Measurements from ENCODE around the gene OPA1. TPM values are rescaled to one million over a fixed set of nuclear protein-coding genes. Genes with fewer than 3 reads are reported as not detected.

Gene OPA1
- total RNA-seq, result 51.0 to 54.6 TPM (median 52.6 TPM) in 3 replicates
- long read RNA-seq, full-length matches to known transcripts, result 73 of 94 reads
- long read RNA-seq, partial matches to known transcripts, result 4 of 94 reads
- long read RNA-seq, other reads (novel, unspliced or antisense), result 17 of 94 reads

GRCh38 chr3:193592841-193593667 lies at the start of gene OPA1:
Gene OPA1 (plus strand): TSS chr3:193593208. CDS start chr3:193593378, 170 bp downstream.
- peaks cover 35% of the 10 kb centered on the region for H3K4me1 Mint-ChIP-seq (ENCODE audit: low read depth)
- H3K27me3 Mint-ChIP-seq (ENCODE audit: low read depth), result no peaks in the 10 kb centered on the region
- H3K36me3 Mint-ChIP-seq (ENCODE audit: low read depth), result peaks cover 6% of the 10 kb centered on the region
- TF ChIP-seq, protein P1, sequence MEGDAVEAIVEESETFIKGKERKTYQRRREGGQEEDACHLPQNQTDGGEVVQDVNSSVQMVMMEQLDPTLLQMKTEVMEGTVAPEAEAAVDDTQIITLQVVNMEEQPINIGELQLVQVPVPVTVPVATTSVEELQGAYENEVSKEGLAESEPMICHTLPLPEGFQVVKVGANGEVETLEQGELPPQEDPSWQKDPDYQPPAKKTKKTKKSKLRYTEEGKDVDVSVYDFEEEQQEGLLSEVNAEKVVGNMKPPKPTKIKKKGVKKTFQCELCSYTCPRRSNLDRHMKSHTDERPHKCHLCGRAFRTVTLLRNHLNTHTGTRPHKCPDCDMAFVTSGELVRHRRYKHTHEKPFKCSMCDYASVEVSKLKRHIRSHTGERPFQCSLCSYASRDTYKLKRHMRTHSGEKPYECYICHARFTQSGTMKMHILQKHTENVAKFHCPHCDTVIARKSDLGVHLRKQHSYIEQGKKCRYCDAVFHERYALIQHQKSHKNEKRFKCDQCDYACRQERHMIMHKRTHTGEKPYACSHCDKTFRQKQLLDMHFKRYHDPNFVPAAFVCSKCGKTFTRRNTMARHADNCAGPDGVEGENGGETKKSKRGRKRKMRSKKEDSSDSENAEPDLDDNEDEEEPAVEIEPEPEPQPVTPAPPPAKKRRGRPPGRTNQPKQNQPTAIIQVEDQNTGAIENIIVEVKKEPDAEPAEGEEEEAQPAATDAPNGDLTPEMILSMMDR (IDR thresholded peaks at IDR 0.05), result peak; percentile 65
- H3K4me3 Mint-ChIP-seq (ENCODE audit: unreplicated experiment), result peak within 1 kb of the TSS; percentile 94
- peak within 1 kb of the TSS; percentile 99 for H3K27ac Mint-ChIP-seq (ENCODE audit: unreplicated experiment)
- peak; percentile 99 for DNase-seq (ENCODE audit: low spot score)
- H3K9me3 Mint-ChIP-seq (ENCODE audit: low read depth), result no peaks in the 10 kb centered on the region

DNA sequence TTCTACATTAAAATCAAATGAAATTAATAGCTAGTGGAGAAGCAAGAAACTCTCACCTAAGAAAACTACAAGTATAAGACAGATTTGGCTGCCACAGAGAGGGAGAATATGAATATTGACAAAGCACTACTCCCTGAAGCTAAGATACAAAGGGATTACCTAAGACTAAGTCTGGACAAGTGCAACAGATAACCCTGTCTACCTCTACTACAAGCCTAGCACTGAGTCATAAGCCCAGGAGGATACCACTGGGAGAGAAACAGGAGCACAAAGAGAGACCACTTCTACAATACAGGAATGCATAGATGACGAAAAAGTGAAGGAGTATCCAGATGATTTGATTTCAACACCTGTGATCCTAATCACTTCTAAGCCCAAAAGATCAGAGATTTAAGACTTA lies 48.7 kb upstream of the OPA1 start:
- no peak for DNase-seq (ENCODE audit: low spot score)
- TF ChIP-seq, protein P1 (IDR thresholded peaks at IDR 0.05), result no peak

DNA sequence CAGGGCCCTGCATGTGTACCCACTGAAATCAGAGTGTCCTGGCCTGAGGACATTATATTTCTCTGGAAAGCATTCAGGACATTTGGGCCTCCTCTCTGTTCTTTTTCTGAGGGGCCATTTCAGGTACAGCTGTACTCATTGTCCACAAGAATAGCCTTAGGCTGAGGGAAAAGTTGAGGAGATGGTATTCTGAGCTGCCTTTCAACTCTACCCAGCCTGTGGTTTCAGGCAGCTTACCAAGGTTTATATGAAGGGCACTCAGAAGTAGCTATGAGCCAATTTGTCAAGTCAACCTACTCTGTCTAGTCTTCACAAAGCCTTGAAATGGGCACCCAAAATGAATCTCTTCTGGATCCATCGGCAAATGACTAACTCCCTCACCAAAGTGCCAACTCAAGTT lies 47.7 kb upstream of the OPA1 start:
- no peaks in the 10 kb centered on the region for H3K4me1 Mint-ChIP-seq (ENCODE audit: low read depth)
- no peak overlapping the region for H3K4me3 Mint-ChIP-seq (ENCODE audit: unreplicated experiment)
- H3K9me3 Mint-ChIP-seq (ENCODE audit: low read depth), result peaks cover 14% of the 10 kb centered on the region
- no peaks in the 10 kb centered on the region for H3K36me3 Mint-ChIP-seq (ENCODE audit: low read depth)
- no peak for DNase-seq (ENCODE audit: low spot score)
- peaks cover 5% of the 10 kb centered on the region for H3K27me3 Mint-ChIP-seq (ENCODE audit: low read depth)
- TF ChIP-seq, protein P1 (IDR thresholded peaks at IDR 0.05), result no peak
- H3K27ac Mint-ChIP-seq (ENCODE audit: unreplicated experiment), result no peak overlapping the region

More for the DNA sequence above, 48.7 kb upstream of the OPA1 start:
- Mint-ChIP-seq H3K4me3 (ENCODE audit: unreplicated experiment) (no peak overlapping the region), H3K27me3 (ENCODE audit: low read depth) (peaks cover 5% of the 10 kb centered on the region), H3K9me3 (ENCODE audit: low read depth) (peaks cover 14% of the 10 kb centered on the region), H3K36me3 (ENCODE audit: low read depth) (no peaks in the 10 kb centered on the region), H3K27ac (ENCODE audit: unreplicated experiment) (no peak overlapping the region), H3K4me1 (ENCODE audit: low read depth) (no peaks in the 10 kb centered on the region)

DNA sequence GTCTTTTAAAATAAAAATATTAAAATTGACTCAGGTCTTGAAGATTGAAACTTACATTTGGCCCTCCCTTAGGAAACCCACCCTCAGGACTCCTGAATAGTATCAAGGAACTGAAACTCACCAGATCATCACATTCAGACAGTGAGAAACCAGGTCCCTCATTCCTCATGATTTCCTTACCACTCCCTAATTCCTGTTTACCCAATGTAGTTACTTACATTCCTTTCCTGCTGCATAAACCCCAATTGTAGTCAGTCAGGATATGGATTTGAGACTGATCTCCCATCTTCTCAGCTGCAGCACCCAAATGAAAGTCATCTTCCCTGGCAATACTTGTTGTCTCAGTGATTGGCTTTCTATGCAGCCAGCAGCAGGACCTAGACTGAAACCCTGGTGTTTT lies 46.9 kb upstream of the OPA1 start:
- DNase-seq (ENCODE audit: low spot score), result no peak
- Mint-ChIP-seq H3K27me3 (ENCODE audit: low read depth) (peaks cover 5% of the 10 kb centered on the region), H3K4me3 (ENCODE audit: unreplicated experiment) (no peak overlapping the region), H3K9me3 (ENCODE audit: low read depth) (peaks cover 14% of the 10 kb centered on the region), H3K27ac (ENCODE audit: unreplicated experiment) (no peak overlapping the region), H3K4me1 (ENCODE audit: low read depth) (no peaks in the 10 kb centered on the region), H3K36me3 (ENCODE audit: low read depth) (no peaks in the 10 kb centered on the region)
- TF ChIP-seq, protein P1 (IDR thresholded peaks at IDR 0.05), result no peak

GRCh38 chr3:193548406-193548805 lies 44.6 kb upstream of the OPA1 start:
- Mint-ChIP-seq H3K9me3 (ENCODE audit: low read depth) (peaks cover 11% of the 10 kb centered on the region), H3K36me3 (ENCODE audit: low read depth) (no peaks in the 10 kb centered on the region), H3K27me3 (ENCODE audit: low read depth) (peaks cover 4% of the 10 kb centered on the region), H3K4me3 (ENCODE audit: unreplicated experiment) (no peak overlapping the region), H3K27ac (ENCODE audit: unreplicated experiment) (no peak overlapping the region), H3K4me1 (ENCODE audit: low read depth) (no peaks in the 10 kb centered on the region)
- TF ChIP-seq, protein P1 (IDR thresholded peaks at IDR 0.05), result no peak
- no peak for DNase-seq (ENCODE audit: low spot score)
